ENCODE measurements around the gene CDH13.

GRCh38 chr16:83336603-83337002 lies 709.8 kb downstream of the CDH13 start:
- TF ChIP-seq CTCF (IDR thresholded peaks at IDR 0.05) (no peak), POLR2A (IDR thresholded peaks at IDR 0.05) (no peak)
